ENCODE results near the gene FAM167B.

The FAM167B gene

GRCh38 chr1:32246888-32247273 lies at the start of gene FAM167B:
TSS of gene FAM167B (plus strand) at chr1:32247222. CDS start at chr1:32247422, 200 bp downstream.
- no peak within 1 kb of the TSS for H3K27ac ChIP-seq (ENCODE audit: low read depth, low read length)
- H3K4me1 ChIP-seq (ENCODE audit: control insufficient read depth, insufficient read depth, low read length): peaks cover 22% of the 10 kb centered on the region

GRCh38 chr1:32197837-32198236 lies 49.2 kb upstream of the FAM167B start:
- Histone ChIP-seq H3K27me3 (ENCODE audit: control insufficient read depth, insufficient read depth, low read length) (no peaks in the 10 kb centered on the region), H3K27ac (ENCODE audit: low read depth, low read length) (no peak overlapping the region), H3K4me3 (ENCODE audit: low read depth, low read length) (no peak overlapping the region), H3K9me3 (ENCODE audit: control insufficient read depth, insufficient read depth, low read depth, low read length) (no peaks in the 10 kb centered on the region), H3K4me1 (ENCODE audit: control insufficient read depth, insufficient read depth, low read length) (peaks cover 21% of the 10 kb centered on the region), H3K9ac (ENCODE audit: low read length) (no peak overlapping the region), H3K36me3 (ENCODE audit: control insufficient read depth, insufficient read depth, low read length) (peaks cover 58% of the 10 kb centered on the region)

More at GRCh38 chr1:32246888-32247273, at the start of gene FAM167B:
- Histone ChIP-seq H3K9ac (ENCODE audit: low read length) (no peak within 1 kb of the TSS), H3K4me3 (ENCODE audit: low read depth, low read length) (no peak within 1 kb of the TSS), H3K36me3 (ENCODE audit: control insufficient read depth, insufficient read depth, low read length) (no peaks in the 10 kb centered on the region), H3K27me3 (ENCODE audit: control insufficient read depth, insufficient read depth, low read length) (no peaks in the 10 kb centered on the region), H3K9me3 (ENCODE audit: control insufficient read depth, insufficient read depth, low read depth, low read length) (no peaks in the 10 kb centered on the region)

DNA sequence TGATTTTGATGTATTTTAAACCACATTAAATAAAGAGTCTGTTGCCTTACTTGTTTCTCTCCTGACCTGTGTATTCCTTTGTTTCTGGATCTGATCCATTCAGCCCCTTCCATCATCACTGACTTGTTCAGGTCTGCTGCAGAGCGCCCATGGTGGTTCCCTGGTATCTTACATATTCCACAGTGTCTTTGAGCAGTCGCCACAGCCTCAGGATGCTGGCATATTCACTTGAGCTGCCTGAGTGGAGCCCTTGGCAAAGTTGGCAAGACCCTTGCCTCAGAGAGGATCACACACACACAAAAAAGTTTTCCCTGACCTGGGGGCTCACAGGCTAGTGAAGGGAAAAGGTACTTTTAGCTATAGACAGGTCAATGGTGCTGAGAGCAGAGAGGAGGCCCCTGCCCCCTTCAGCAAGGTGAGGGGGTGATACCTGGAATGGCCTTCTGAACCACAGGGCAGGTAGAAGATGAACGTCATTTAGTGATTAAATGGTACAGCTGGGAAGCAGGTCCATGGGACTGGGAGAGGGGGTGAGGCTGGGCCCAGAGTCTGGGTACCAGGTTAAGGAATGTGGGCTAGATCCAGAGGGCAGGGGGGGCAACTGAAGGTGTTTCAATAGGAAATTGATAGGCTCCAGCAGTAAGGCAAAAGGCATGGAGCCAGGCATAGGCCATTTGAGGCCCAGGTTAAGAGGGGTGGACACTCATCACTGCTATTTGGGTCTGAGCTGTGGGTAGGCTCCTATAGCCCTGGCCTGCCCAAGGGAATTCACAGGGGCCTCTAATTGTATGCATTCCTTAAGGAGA lies 48.6 kb upstream of the FAM167B start:
- no peak overlapping the region for H3K27ac ChIP-seq (ENCODE audit: low read depth, low read length)
- H3K4me1 ChIP-seq (ENCODE audit: control insufficient read depth, insufficient read depth, low read length): peaks cover 21% of the 10 kb centered on the region
- H3K36me3 ChIP-seq (ENCODE audit: control insufficient read depth, insufficient read depth, low read length): peaks cover 52% of the 10 kb centered on the region
- H3K9me3 ChIP-seq (ENCODE audit: control insufficient read depth, insufficient read depth, low read depth, low read length): no peaks in the 10 kb centered on the region
- H3K9ac ChIP-seq (ENCODE audit: low read length): no peak overlapping the region
- H3K27me3 ChIP-seq (ENCODE audit: control insufficient read depth, insufficient read depth, low read length): no peaks in the 10 kb centered on the region
- H3K4me3 ChIP-seq (ENCODE audit: low read depth, low read length): no peak overlapping the region

DNA sequence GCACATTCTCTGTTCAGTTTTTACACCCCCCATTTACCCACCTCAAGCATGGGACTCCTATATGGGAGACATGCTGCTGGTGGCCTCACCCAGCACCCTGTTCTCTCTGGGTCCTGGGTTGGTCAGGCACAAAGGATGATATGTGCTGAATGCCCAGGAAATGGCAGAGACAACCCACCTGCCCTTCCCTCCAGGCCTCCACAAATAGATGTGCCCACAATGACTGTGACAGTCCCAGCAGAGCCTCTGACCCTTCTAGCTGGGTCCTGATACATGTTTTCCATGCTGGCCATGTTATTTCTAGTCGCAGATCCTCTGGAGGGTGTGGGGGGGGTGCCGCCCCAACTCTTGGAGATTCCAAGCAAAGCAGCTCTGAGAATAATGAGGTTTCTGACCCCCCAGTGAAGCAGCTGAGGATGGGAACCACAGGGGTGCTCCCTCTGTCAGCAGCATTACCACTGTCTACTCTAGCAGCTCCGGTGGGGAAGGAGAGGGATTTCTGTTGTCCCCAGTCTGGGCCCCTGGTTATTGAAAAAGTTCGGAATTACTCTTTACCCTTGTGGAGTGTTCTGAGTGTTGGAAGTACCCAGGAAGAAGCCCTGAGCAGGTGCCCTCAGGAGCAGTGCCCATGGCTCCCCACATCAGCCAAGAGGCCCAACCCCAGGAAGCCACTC lies 47.8 kb upstream of the FAM167B start:
- Histone ChIP-seq H3K9ac (ENCODE audit: low read length) (no peak overlapping the region), H3K36me3 (ENCODE audit: control insufficient read depth, insufficient read depth, low read length) (peaks cover 44% of the 10 kb centered on the region), H3K9me3 (ENCODE audit: control insufficient read depth, insufficient read depth, low read depth, low read length) (no peaks in the 10 kb centered on the region), H3K4me3 (ENCODE audit: low read depth, low read length) (peak overlapping the region; percentile 66; the same call in 1 of the 2 replicates), H3K4me1 (ENCODE audit: control insufficient read depth, insufficient read depth, low read length) (peaks cover 21% of the 10 kb centered on the region), H3K27me3 (ENCODE audit: control insufficient read depth, insufficient read depth, low read length) (peaks cover 1% of the 10 kb centered on the region; the same call in 1 of the 2 replicates), H3K27ac (ENCODE audit: low read depth, low read length) (no peak overlapping the region)

DNA sequence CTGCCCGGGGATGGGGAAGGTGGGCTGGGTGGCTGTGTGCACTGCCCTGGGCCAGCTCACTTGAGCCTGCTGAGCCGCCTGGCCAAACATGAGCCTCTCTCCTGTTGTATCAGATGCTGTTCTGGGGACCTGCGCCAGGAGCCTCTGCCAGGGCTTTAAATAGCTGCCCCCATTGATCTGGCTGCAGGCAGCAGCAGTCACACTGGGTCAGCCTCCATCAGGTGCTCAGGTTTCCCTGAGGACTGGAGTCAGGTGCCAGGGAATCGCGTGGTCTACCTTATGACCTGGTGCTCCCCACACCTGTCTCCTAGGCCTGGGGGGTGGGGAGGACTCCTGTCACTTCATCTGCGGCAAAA lies 47.3 kb upstream of the FAM167B start:
- Histone ChIP-seq H3K36me3 (ENCODE audit: control insufficient read depth, insufficient read depth, low read length) (peaks cover 39% of the 10 kb centered on the region), H3K27ac (ENCODE audit: low read depth, low read length) (no peak overlapping the region), H3K4me3 (ENCODE audit: low read depth, low read length) (peak overlapping the region; percentile 66), H3K9ac (ENCODE audit: low read length) (no peak overlapping the region), H3K9me3 (ENCODE audit: control insufficient read depth, insufficient read depth, low read depth, low read length) (no peaks in the 10 kb centered on the region), H3K4me1 (ENCODE audit: control insufficient read depth, insufficient read depth, low read length) (peaks cover 21% of the 10 kb centered on the region), H3K27me3 (ENCODE audit: control insufficient read depth, insufficient read depth, low read length) (peaks cover 7% of the 10 kb centered on the region; the same call in 1 of the 2 replicates)

DNA sequence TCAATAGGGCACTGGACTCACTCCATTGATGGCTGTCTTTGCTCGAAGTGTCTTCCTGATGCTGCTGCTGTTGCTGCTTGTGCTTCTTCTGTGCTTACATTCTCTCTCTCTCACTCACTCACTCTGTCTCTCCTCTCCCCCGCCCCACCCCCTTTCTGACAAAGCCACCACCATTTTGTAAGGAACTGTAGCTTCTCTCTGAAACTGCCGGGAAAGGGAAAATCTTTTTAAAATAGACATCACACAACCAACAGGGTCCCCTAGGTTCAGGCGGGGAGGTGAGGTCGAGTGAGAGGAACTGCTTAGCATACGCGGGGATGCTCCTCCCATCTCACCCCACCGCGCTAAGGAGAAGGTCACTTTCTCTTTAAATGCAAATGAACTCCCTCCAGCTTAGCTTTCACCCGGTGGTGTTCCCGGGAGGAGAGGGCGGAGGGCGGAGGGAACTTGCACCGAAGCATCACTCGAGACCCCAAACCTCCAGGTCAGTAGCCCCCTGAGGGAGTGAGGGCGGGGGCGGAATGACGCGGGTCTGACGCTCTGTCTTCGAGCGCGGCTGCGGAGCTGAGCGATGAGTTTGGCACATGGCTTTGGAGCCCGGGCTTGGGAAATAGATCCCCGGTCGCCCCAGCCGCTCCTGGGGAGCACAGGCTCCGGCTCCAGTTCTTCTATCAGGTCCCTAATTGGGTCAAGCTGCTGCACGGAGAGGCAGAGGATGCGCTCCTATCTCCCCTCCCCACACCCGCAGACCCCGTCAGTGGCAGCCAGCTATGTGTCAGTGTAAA lies 46.6 kb upstream of the FAM167B start, which contains the start of gene CCDC28B:
TSS of gene CCDC28B (plus strand) at position 370 of the 785 bp plus-strand sequence. CDS start 1,341 bp downstream, outside the sequence.
- Histone ChIP-seq H3K36me3 (ENCODE audit: control insufficient read depth, insufficient read depth, low read length) (peaks cover 32% of the 10 kb centered on the region), H3K27me3 (ENCODE audit: control insufficient read depth, insufficient read depth, low read length) (peaks cover 8% of the 10 kb centered on the region; the same call in 1 of the 2 replicates), H3K4me3 (ENCODE audit: low read depth, low read length) (peak within 1 kb of the TSS; percentile 66), H3K9me3 (ENCODE audit: control insufficient read depth, insufficient read depth, low read depth, low read length) (no peaks in the 10 kb centered on the region), H3K27ac (ENCODE audit: low read depth, low read length) (no peak within 1 kb of the TSS), H3K9ac (ENCODE audit: low read length) (peak within 1 kb of the TSS; percentile 40), H3K4me1 (ENCODE audit: control insufficient read depth, insufficient read depth, low read length) (peaks cover 25% of the 10 kb centered on the region)

- Histone ChIP-seq H3K27me3 (ENCODE audit: control insufficient read depth, insufficient read depth, low read length) (peaks cover 8% of the 10 kb centered on the region; the same call in 1 of the 2 replicates), H3K4me3 (ENCODE audit: low read depth, low read length) (peak overlapping the region; percentile 66), H3K9ac (ENCODE audit: low read length) (peak overlapping the region; percentile 32), H3K4me1 (ENCODE audit: control insufficient read depth, insufficient read depth, low read length) (peaks cover 27% of the 10 kb centered on the region), H3K27ac (ENCODE audit: low read depth, low read length) (no peak overlapping the region), H3K9me3 (ENCODE audit: control insufficient read depth, insufficient read depth, low read depth, low read length) (no peaks in the 10 kb centered on the region), H3K36me3 (ENCODE audit: control insufficient read depth, insufficient read depth, low read length) (peaks cover 24% of the 10 kb centered on the region)
These were observed 45.8 kb upstream of the FAM167B start for GRCh38 chr1:32201011-32201855.

- Histone ChIP-seq H3K27ac (ENCODE audit: low read depth, low read length) (no peak overlapping the region), H3K9me3 (ENCODE audit: control insufficient read depth, insufficient read depth, low read depth, low read length) (no peaks in the 10 kb centered on the region), H3K36me3 (ENCODE audit: control insufficient read depth, insufficient read depth, low read length) (peaks cover 11% of the 10 kb centered on the region; the same call in 1 of the 2 replicates), H3K4me3 (ENCODE audit: low read depth, low read length) (peak overlapping the region; percentile 89), H3K4me1 (ENCODE audit: control insufficient read depth, insufficient read depth, low read length) (peaks cover 17% of the 10 kb centered on the region), H3K9ac (ENCODE audit: low read length) (peak overlapping the region; percentile 61), H3K27me3 (ENCODE audit: control insufficient read depth, insufficient read depth, low read length) (peaks cover 8% of the 10 kb centered on the region; the same call in 1 of the 2 replicates)
These were observed 42.1 kb upstream of the FAM167B start for GRCh38 chr1:32204943-32205361.

- H3K36me3 ChIP-seq (ENCODE audit: control insufficient read depth, insufficient read depth, low read length): peaks cover 11% of the 10 kb centered on the region; the same call in 1 of the 2 replicates
- peak within 1 kb of the TSS; percentile 84 for H3K9ac ChIP-seq (ENCODE audit: low read length)
- no peaks in the 10 kb centered on the region for H3K9me3 ChIP-seq (ENCODE audit: control insufficient read depth, insufficient read depth, low read depth, low read length)
- H3K27ac ChIP-seq (ENCODE audit: low read depth, low read length): no peak within 1 kb of the TSS; the same call in 1 of the 2 replicates
- H3K4me1 ChIP-seq (ENCODE audit: control insufficient read depth, insufficient read depth, low read length): peaks cover 16% of the 10 kb centered on the region
- H3K27me3 ChIP-seq (ENCODE audit: control insufficient read depth, insufficient read depth, low read length): peaks cover 8% of the 10 kb centered on the region; the same call in 1 of the 2 replicates
- peak within 1 kb of the TSS; percentile 89 for H3K4me3 ChIP-seq (ENCODE audit: low read depth, low read length)
These were observed 41.3 kb upstream of the FAM167B start, which contains the start of gene IQCC for GRCh38 chr1:32205401-32206370. TSS of gene IQCC (plus strand) at chr1:32205671. CDS start at chr1:32205682, 11 bp downstream.

Measured in HUES6 (cell line).